Jurkat, Clone E6-1 (cell line): ENCODE data around the gene IGF1R.

Experiments used
- DNase-seq: peaks from one replicate; pipeline ENCODE4 v3.0.0-alpha.2; 2011; ENCODE audit warnings: low read depth, low spot score
- H3K4me3 ChIP-seq: 2 replicates; pipeline ENCODE4 v1.5.1; 2011; ENCODE audit warnings: mild to moderate bottlenecking, low read length, control low read depth, moderate library complexity

Gene IGF1R

DNA sequence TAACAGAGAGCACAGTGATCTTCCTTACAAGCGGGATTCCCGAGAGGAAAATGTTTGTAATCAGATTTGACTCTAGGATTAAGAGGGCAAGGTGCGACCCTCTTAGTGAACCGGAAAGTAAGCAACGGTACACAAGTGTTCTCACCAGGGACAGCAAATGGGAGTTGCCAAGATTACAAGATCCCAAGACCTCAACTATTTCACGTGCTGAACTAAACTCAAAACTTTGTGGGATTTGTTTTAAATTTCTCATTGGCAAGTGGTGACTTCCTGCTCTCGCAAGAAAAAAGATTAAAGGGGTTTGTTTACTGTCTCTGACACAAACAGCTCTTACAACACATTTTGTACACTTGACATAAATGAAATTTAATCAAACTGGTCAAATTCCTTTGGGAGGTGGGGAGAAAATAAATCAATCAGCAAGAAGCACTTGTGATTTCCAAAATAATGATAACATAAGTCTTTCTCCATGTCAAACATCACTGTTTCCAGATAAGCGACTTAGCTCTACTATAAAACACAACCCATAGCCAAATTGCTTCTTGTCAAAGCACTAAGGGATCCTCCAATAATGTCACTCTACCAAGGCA lies 361.5 kb downstream of the IGF1R start:
- DNase-seq = no peak
- H3K4me3 ChIP-seq = no peak overlapping the region

DNA sequence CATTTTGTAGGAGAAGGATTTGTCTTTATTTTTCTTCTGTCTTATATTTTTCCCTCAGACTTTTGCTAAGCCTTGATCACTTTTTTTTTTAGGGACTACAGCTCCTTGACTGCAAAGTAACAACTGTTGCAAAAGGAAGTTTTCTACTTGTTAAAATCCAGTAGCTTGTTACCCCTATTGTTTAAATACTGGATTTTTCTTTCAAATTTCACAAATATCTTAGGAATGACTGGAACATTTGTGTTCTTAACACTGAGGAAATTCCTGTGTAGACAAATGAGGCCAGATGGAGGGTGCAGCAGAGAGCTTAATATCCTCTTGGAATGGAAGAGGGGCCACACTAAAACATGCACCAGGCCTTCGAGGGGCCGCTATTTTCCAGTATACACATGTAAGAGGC lies 362.4 kb downstream of the IGF1R start:
- H3K4me3 ChIP-seq = no peak overlapping the region
- DNase-seq = no peak
